NB4 (cell line): ENCODE measurements around the gene SLC2A9.

ENCODE experiments used
- DNase-seq: peaks from one replicate; pipeline ENCODE4 v3.0.0; 2010; ENCODE audit warnings: low read depth
- H3K4me3 ChIP-seq: one replicate; pipeline ENCODE4 v1.5.1; 2011; ENCODE audit warnings: mild to moderate bottlenecking, low read depth, low read length, moderate library complexity
- CTCF ChIP-seq: IDR thresholded peaks from one replicate; pipeline ENCODE4 v1.5.1; 2012; ENCODE audit warnings: low read depth, low read length
- MYC ChIP-seq: IDR thresholded peaks from 2 replicates; pipeline ENCODE4 v1.6.1; 2011; ENCODE audit warnings: low read depth, low read length
- POLR2A ChIP-seq: IDR thresholded peaks from 2 replicates; pipeline ENCODE4 v1.6.1; 2011; ENCODE audit warnings: mild to moderate bottlenecking; ENCODE audit not compliant: insufficient read length; ENCODE audit errors: extremely low read depth
- TF ChIP-seq, protein P1 (sequence below): IDR thresholded peaks from 2 replicates; pipeline ENCODE4 v1.6.1; 2011; ENCODE audit warnings: low read depth, low read length

Gene SLC2A9

DNA sequence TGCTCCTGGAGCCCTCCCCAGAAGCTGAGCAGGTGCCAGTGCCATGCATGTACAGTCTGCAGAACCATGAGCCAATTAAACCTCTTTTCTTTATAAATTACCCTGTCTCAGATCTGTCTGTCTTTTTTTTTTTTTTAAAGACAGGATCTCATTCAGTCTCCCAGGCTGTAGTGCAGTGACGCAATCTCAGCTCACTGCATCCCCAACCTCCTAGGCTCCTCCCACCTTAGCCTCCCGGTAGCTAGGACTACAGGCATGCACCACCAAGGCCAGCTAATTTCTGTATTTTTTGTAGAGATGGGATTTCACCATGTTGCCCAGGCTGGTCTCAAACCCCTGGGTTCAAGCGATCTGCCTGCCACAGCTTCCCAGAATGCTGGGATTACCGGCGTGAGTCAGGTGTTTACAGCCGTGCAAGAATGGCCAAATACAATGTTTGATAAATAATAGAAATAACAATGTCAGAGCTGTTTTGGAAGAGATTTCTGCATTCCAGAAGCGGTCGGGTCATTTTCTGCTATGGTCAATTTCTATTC lies 68.8 kb downstream of the SLC2A9 start:
- H3K4me3 ChIP-seq = no peak overlapping the region
- TF ChIP-seq CTCF (no peak), MYC (no peak), POLR2A (no peak)
- TF ChIP-seq, protein P1, sequence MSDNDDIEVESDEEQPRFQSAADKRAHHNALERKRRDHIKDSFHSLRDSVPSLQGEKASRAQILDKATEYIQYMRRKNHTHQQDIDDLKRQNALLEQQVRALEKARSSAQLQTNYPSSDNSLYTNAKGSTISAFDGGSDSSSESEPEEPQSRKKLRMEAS = no peak
- peak; percentile 56 for DNase-seq

- H3K4me3 ChIP-seq = no peak overlapping the region
- TF ChIP-seq CTCF (no peak), POLR2A (no peak), MYC (no peak)
- TF ChIP-seq, protein P1 = no peak
- no peak for DNase-seq
Observed at GRCh38 chr4:9949573-9949972, 71.7 kb downstream of the SLC2A9 start.

DNA sequence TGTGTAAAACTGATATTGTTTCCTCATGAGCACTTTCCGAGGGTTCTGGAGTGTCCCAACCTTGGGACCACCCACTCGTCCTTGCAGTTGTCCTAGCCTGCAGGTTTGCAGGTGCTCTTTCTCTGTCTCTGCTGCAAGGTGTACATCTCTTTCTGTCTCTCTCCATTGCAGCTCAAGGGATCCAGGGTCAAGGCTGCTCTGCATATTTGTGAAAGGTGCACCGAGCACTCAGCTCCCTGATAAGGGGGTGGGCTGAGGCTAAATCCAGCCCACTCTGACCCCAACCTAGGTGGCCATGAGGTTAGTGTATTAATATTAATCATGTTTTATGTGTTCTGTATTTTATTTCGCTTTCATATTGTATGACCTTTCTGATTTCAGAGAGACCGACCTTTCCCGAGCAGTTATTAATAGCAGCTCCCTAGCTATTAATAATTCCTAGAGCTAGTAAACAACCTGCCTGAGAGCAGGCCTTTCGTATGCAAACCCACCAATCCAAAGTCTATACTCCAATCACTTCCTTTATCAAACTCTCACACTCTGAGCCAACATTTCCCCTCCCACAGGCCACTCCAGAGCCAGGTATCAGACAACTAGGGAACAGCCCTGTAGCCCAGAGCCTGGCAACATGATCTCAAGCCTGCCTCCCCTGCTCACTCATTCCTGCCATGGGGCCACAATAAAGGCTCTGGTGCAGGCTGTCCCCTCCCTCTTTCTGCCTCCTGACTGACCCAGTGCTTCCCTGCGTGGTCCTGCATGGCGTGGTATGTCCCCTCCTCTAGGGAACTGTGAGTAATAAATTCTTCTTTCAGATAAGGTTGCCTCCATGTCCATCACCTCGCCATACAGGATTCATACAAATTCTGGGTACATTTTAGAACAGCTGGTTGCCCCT lies 73.9 kb downstream of the SLC2A9 start:
- H3K4me3 ChIP-seq = no peak overlapping the region
- no peak for TF ChIP-seq CTCF
- no peak for TF ChIP-seq POLR2A
- TF ChIP-seq, protein P1 = no peak
- no peak for TF ChIP-seq MYC
- DNase-seq = no peak

DNA sequence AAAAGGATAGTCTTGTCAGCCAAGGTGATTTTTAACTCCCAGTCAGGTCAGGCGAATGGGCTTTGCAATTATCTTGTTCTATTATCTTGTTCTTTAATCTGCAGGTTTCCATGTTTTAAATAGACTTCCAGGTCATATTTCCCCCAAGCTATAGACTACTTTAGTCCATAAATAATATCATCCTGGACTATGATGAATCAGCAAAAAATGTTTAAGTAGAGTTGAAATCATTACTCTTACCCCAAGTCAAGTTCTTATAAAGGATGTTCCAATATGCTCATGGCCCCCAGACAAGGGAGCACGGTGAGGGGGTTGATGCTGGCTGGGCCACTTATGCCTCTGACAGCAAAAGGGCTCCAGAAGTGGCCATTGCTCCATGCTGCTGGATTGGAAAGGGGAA lies 75.1 kb downstream of the SLC2A9 start:
- no peak for TF ChIP-seq CTCF
- TF ChIP-seq POLR2A = no peak
- no peak for TF ChIP-seq MYC
- TF ChIP-seq, protein P1 = no peak
- H3K4me3 ChIP-seq = no peak overlapping the region
- no peak for DNase-seq

- no peak overlapping the region for H3K4me3 ChIP-seq
- DNase-seq = no peak
- TF ChIP-seq MYC (no peak), CTCF (no peak), POLR2A (no peak)
- TF ChIP-seq, protein P1 = no peak
Observed at GRCh38 chr4:9944431-9945425, 76.6 kb downstream of the SLC2A9 start.
